Mesenchymal stem cell (in vitro differentiated cells and primary cell): Measurements from ENCODE around the gene NUP214.

Experiments used
- DNase-seq: peaks from one replicate; pipeline ENCODE4 v3.0.0-alpha.2; 2013
- H2AFZ ChIP-seq: one replicate; pipeline ENCODE4 v1.6.1; 2013; ENCODE audit warnings: low read depth, mild to moderate bottlenecking, control low read depth, inconsistent platforms, low read length, moderate library complexity
- H2AK5ac ChIP-seq: 2 replicates; pipeline ENCODE4 v1.6.1; 2013; ENCODE audit warnings: low read length, moderate library complexity, mild to moderate bottlenecking, inconsistent platforms; ENCODE audit not compliant: severe bottlenecking
- H2BK120ac ChIP-seq: one replicate; pipeline ENCODE4 v1.6.1; 2013; ENCODE audit warnings: low read depth, mild to moderate bottlenecking, inconsistent platforms, low read length, moderate library complexity
- H2BK12ac ChIP-seq, 2 experiments: one replicate each; pipeline ENCODE4 v1.6.1; 2013; ENCODE audit warnings: inconsistent platforms in 2 of 2, low read length in 2 of 2, mild to moderate bottlenecking in 2 of 2, moderate library complexity in 2 of 2, control low read depth in 1 of 2
- H2BK15ac ChIP-seq: one replicate; pipeline ENCODE4 v1.6.1; 2013; ENCODE audit warnings: mild to moderate bottlenecking, low read depth, inconsistent platforms; ENCODE audit not compliant: poor library complexity, severe bottlenecking
- H2BK5ac ChIP-seq: 2 replicates; pipeline ENCODE4 v1.6.1; 2013; ENCODE audit warnings: low read depth, mild to moderate bottlenecking, low read length, control low read depth, inconsistent platforms; ENCODE audit not compliant: poor library complexity, severe bottlenecking
- H3K14ac ChIP-seq, 2 experiments: one replicate each; pipeline ENCODE4 v1.6.1; 2013; ENCODE audit warnings: inconsistent platforms in 2 of 2, low read length in 2 of 2, control low read depth in 1 of 2, mild to moderate bottlenecking in 1 of 2, moderate library complexity in 1 of 2
- H3K18ac ChIP-seq, 2 experiments: one replicate each; pipeline ENCODE4 v1.6.1; 2013; ENCODE audit warnings: inconsistent platforms in 2 of 2, low read length in 2 of 2, control low read depth in 1 of 2, low read depth in 1 of 2, mild to moderate bottlenecking in 1 of 2
- H3K23ac ChIP-seq, 2 experiments: one replicate each; pipeline ENCODE4 v1.6.1; 2013; ENCODE audit warnings: inconsistent platforms in 2 of 2, low read length in 2 of 2, mild to moderate bottlenecking in 2 of 2, moderate library complexity in 2 of 2, control low read depth in 1 of 2
- H3K27ac ChIP-seq: 2 replicates; pipeline ENCODE4 v1.5.1; 2013; ENCODE audit warnings: mild to moderate bottlenecking, moderate library complexity, low read length, control low read depth, inconsistent platforms; ENCODE audit not compliant: poor library complexity, severe bottlenecking
- H3K27me3 ChIP-seq, 2 experiments: 2 replicates each; pipeline versions ENCODE4 v1.6.1 to v1.7.0; 2013; ENCODE audit warnings: low read length in 2 of 2, mild to moderate bottlenecking in 2 of 2, moderate library complexity in 2 of 2, control low read depth in 1 of 2, inconsistent platforms in 1 of 2; ENCODE audit not compliant: control insufficient read depth in 1 of 2, insufficient read depth in 1 of 2
- H3K36me3 ChIP-seq, 2 experiments: 2 replicates each; pipeline versions ENCODE4 v1.6.1 to v1.7.0; 2013; ENCODE audit warnings: low read length in 2 of 2, control low read depth in 1 of 2, inconsistent platforms in 1 of 2, low read depth in 1 of 2, mild to moderate bottlenecking in 1 of 2; ENCODE audit not compliant: insufficient read depth in 2 of 2, control insufficient read depth in 1 of 2
- H3K4ac ChIP-seq, 2 experiments: one replicate each; pipeline ENCODE4 v1.6.1; 2013; ENCODE audit warnings: inconsistent platforms in 2 of 2, low read length in 2 of 2, mild to moderate bottlenecking in 2 of 2, moderate library complexity in 2 of 2, control low read depth in 1 of 2, low read depth in 1 of 2
- H3K4me1 ChIP-seq: 2 replicates; pipeline ENCODE4 v1.6.1; 2013; ENCODE audit warnings: low read depth, low read length, control low read depth; ENCODE audit not compliant: control insufficient read depth, insufficient read depth
- H3K4me2 ChIP-seq: 2 replicates; pipeline ENCODE4 v1.6.1; 2013; ENCODE audit warnings: low read length, mild to moderate bottlenecking, inconsistent platforms; ENCODE audit not compliant: poor library complexity, severe bottlenecking
- H3K4me3 ChIP-seq, 2 experiments: 2 replicates each; pipeline versions ENCODE4 v1.5.1 to v1.7.0; 2013; ENCODE audit warnings: low read length in 2 of 2, mild to moderate bottlenecking in 2 of 2, control low read depth in 1 of 2, low read depth in 1 of 2; ENCODE audit not compliant: insufficient read depth in 1 of 2
- H3K79me1 ChIP-seq: replicated peaks from 2 replicates; pipeline ENCODE4 v1.6.1; 2013; ENCODE audit warnings: mild to moderate bottlenecking, control low read depth, low read length, inconsistent platforms; ENCODE audit not compliant: poor library complexity, severe bottlenecking
- H3K9ac ChIP-seq: 2 replicates; pipeline ENCODE4 v1.7.0; 2013; ENCODE audit warnings: mild to moderate bottlenecking, low read length, moderate library complexity
- H3K9me3 ChIP-seq: 2 replicates; pipeline ENCODE4 v1.7.0; 2013; ENCODE audit warnings: mild to moderate bottlenecking, low read length; ENCODE audit not compliant: control insufficient read depth
- H4K8ac ChIP-seq: one replicate; pipeline ENCODE4 v1.6.1; 2013; ENCODE audit warnings: inconsistent platforms, mild to moderate bottlenecking, low read length, moderate library complexity
- H4K91ac ChIP-seq: one replicate; pipeline ENCODE4 v1.6.1; 2013; ENCODE audit warnings: mild to moderate bottlenecking, low read length, inconsistent platforms
- WGBS: methylation state at CpG from one replicate; pipeline ENCODE4 v1.1.7; 2013; ENCODE audit warnings: mixed read lengths; 5-methylcytosine and 5-hydroxymethylcytosine counted together

Gene NUP214

DNA sequence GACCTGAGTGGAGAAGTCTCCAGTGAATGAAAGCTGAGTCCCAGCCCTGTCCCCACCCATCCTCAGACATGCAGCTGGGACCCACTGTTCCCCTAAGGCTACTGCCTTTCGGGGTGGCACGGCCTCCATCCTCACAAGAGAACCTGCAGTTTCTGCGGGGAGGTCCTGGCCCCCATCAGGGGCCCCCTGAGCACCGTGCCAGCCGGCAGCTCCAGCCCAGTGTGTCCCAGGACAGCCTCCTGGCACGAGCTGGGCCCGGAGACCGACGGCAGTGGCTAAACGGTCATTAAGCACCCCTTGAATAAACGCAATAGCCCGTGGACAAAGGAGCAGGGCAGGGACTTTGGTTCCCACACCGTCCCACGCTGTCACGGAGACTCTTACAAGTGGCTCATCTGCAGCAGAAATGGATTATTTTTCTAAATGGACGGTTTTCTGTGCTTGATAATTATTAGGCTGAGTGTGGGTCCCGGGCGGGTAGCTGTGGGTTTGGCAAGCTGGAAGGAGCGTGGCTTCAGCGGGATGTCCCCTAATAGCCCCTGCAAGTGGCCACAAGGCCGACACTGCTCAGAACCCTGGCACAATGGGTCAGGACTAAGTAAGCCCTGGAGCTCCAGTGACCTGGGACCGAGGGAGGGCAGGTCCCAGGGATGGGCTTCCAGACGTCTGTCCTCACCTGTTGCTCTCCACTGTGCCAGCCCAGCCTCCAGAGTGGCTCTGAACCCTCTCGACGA is 133.5 kb downstream of the NUP214 start:
- Histone ChIP-seq H2BK5ac (no peak overlapping the region), H2BK15ac (peak overlapping the region; percentile 36), H3K18ac (no peak overlapping the region), H3K9ac (no peak overlapping the region), H3K4me2 (no peak overlapping the region), H4K8ac (no peak overlapping the region), H2BK120ac (no peak overlapping the region), H3K4me1 (peaks cover 11% of the 10 kb centered on the region), H2AK5ac (no peak overlapping the region), H3K23ac (no peak overlapping the region), H3K4me3 (no peak overlapping the region), H2AFZ (no peak overlapping the region), H3K27ac (no peak overlapping the region), H2BK12ac (no peak overlapping the region), H4K91ac (peak overlapping the region; percentile 53), H3K36me3 (no peaks in the 10 kb centered on the region), H3K9me3 (no peaks in the 10 kb centered on the region), H3K4ac (no peak overlapping the region), H3K27me3 (no peaks in the 10 kb centered on the region), H3K14ac (no peak overlapping the region), H3K79me1 (no peaks in the 10 kb centered on the region)
- WGBS = 89% methylated on average over 25 of the region's 25 CpGs
- DNase-seq = no peak

GRCh38 chr9:131259432-131259898 is 134.1 kb downstream of the NUP214 start:
- peak overlapping the region in 1 of 2 experiments; percentile 54 for H2BK12ac ChIP-seq
- no peaks in the 10 kb centered on the region for H3K36me3 ChIP-seq
- H3K9me3 ChIP-seq = no peaks in the 10 kb centered on the region
- no peak overlapping the region for H3K4me3 ChIP-seq
- H2BK120ac ChIP-seq = no peak overlapping the region
- no peak overlapping the region for H3K27ac ChIP-seq
- no peak for DNase-seq
- H2AK5ac ChIP-seq = no peak overlapping the region
- H3K14ac ChIP-seq = no peak overlapping the region
- peaks cover 9% of the 10 kb centered on the region for H3K4me1 ChIP-seq
- H3K23ac ChIP-seq = no peak overlapping the region
- H3K4me2 ChIP-seq = no peak overlapping the region
- no peak overlapping the region for H4K8ac ChIP-seq
- H2BK5ac ChIP-seq = no peak overlapping the region
- H3K27me3 ChIP-seq = no peaks in the 10 kb centered on the region
- no peaks in the 10 kb centered on the region for H3K79me1 ChIP-seq
- H2AFZ ChIP-seq = no peak overlapping the region
- no peak overlapping the region for H3K4ac ChIP-seq
- 95% methylated on average over 12 of the region's 12 CpGs for WGBS
- H3K18ac ChIP-seq = peak overlapping the region in 1 of 2 experiments; percentile 34
- no peak overlapping the region for H2BK15ac ChIP-seq
- H3K9ac ChIP-seq = no peak overlapping the region
- H4K91ac ChIP-seq = no peak overlapping the region

- H3K14ac ChIP-seq = no peak overlapping the region
- no peak overlapping the region for H3K4me3 ChIP-seq
- no peak overlapping the region for H2AFZ ChIP-seq
- H3K79me1 ChIP-seq = no peaks in the 10 kb centered on the region
- DNase-seq = no peak
- H3K36me3 ChIP-seq = no peaks in the 10 kb centered on the region
- H3K9ac ChIP-seq = no peak overlapping the region
- H2AK5ac ChIP-seq = no peak overlapping the region
- H3K9me3 ChIP-seq = no peaks in the 10 kb centered on the region
- H3K23ac ChIP-seq = no peak overlapping the region
- no peak overlapping the region for H2BK120ac ChIP-seq
- no peak overlapping the region for H2BK5ac ChIP-seq
- no peak overlapping the region for H4K8ac ChIP-seq
- H3K4me2 ChIP-seq = no peak overlapping the region
- no peak overlapping the region for H3K27ac ChIP-seq
- H3K27me3 ChIP-seq = no peaks in the 10 kb centered on the region
- H4K91ac ChIP-seq = no peak overlapping the region
- H3K18ac ChIP-seq = no peak overlapping the region
- H2BK12ac ChIP-seq = no peak overlapping the region
- WGBS = 85% methylated on average over 20 of the region's 20 CpGs
- H3K4ac ChIP-seq = no peak overlapping the region
- H3K4me1 ChIP-seq = peaks cover 9% of the 10 kb centered on the region
- no peak overlapping the region for H2BK15ac ChIP-seq
Observed at GRCh38 chr9:131259916-131260597, 134.7 kb downstream of the NUP214 start.

- Histone ChIP-seq H3K9ac (no peak overlapping the region), H3K27ac (no peak overlapping the region), H3K4ac (no peak overlapping the region), H3K23ac (no peak overlapping the region), H3K4me3 (no peak overlapping the region), H2BK5ac (no peak overlapping the region), H2BK15ac (no peak overlapping the region), H2AFZ (no peak overlapping the region), H2BK12ac (peak overlapping the region in 1 of 2 experiments; percentile 18), H3K36me3 (no peaks in the 10 kb centered on the region), H3K4me1 (peaks cover 9% of the 10 kb centered on the region), H2AK5ac (no peak overlapping the region), H3K27me3 (no peaks in the 10 kb centered on the region), H3K9me3 (no peaks in the 10 kb centered on the region), H2BK120ac (no peak overlapping the region), H3K79me1 (no peaks in the 10 kb centered on the region), H3K14ac (no peak overlapping the region), H4K8ac (no peak overlapping the region), H3K4me2 (no peak overlapping the region), H4K91ac (no peak overlapping the region), H3K18ac (peak overlapping the region in 1 of 2 experiments; percentile 2)
- DNase-seq = no peak
- WGBS = 96% methylated on average over 33 of the region's 33 CpGs
Observed at GRCh38 chr9:131260751-131261452, 135.5 kb downstream of the NUP214 start.
